Measurements from ENCODE around the gene PIK3R1. TPM values are rescaled to one million over a fixed set of nuclear protein-coding genes. Genes with fewer than 3 reads are reported as not detected.

PIK3R1 gene
- total RNA-seq, 2 experiments from 2014 or later = 75.6 to 97.0 TPM

DNA sequence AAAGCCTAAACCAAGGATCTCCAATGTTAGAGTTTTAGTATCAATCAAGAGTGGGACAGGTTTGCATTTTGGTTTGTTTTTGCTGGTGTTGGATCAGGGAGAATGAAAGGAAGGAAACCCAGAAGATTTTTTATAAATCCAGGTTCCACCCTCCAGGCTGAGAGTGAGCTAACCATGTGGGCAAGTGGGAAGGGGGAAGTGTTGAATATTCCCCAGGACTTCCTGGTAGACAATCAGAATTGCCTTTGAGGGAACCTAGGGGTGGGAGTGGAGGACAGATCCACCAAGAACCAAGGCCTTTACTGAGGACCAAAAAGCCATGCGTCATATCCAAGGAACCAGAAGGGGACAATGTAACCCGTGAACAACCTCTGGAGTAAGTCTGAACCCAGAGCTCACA, 33.5 kb upstream of the PIK3R1 start:
- POLR2A ChIA-PET = no interaction called here
- H3K9me3 Mint-ChIP-seq = no peaks in the 10 kb centered on the region
- no peaks in the 10 kb centered on the region for H3K27me3 Mint-ChIP-seq
- peaks cover 2% of the 10 kb centered on the region for H3K4me1 Mint-ChIP-seq
- no peak for DNase-seq
- CTCF ChIA-PET = interaction anchor here (0.9 to 1.0 kb wide), 2 partner anchors 10 to 792 kb away, joined by 3 read pairs; no protein-coding TSS in a partner anchor
- H3K27ac Mint-ChIP-seq = no peak overlapping the region
- H3K36me3 Mint-ChIP-seq (ENCODE audit: low read depth) = no peaks in the 10 kb centered on the region
- no peak overlapping the region for H3K4me3 Mint-ChIP-seq

GRCh38 chr5:68182534-68182933, 33.0 kb upstream of the PIK3R1 start:
- no peaks in the 10 kb centered on the region for H3K36me3 Mint-ChIP-seq (ENCODE audit: low read depth)
- no peaks in the 10 kb centered on the region for H3K27me3 Mint-ChIP-seq
- ChIA-PET CTCF (interaction anchor here (0.9 to 1.4 kb wide), 3 partner anchors 9 to 793 kb away, joined by 3 to 4 read pairs (median 3); no protein-coding TSS in a partner anchor), POLR2A (no interaction called here)
- H3K4me3 Mint-ChIP-seq = no peak overlapping the region
- no peak overlapping the region for H3K27ac Mint-ChIP-seq
- no peaks in the 10 kb centered on the region for H3K9me3 Mint-ChIP-seq
- H3K4me1 Mint-ChIP-seq = peaks cover 2% of the 10 kb centered on the region
- DNase-seq = no peak

GRCh38 chr5:68187268-68188055, 28.1 kb upstream of the PIK3R1 start:
- ChIA-PET POLR2A (no interaction called here), CTCF (interaction anchor here (0.9 kb wide), 1 partner anchor 66 kb away, joined by 5 read pairs; no protein-coding TSS in a partner anchor)
- no peaks in the 10 kb centered on the region for H3K9me3 Mint-ChIP-seq
- H3K36me3 Mint-ChIP-seq (ENCODE audit: low read depth) = no peaks in the 10 kb centered on the region
- DNase-seq = no peak
- H3K27me3 Mint-ChIP-seq = no peaks in the 10 kb centered on the region
- no peaks in the 10 kb centered on the region for H3K4me1 Mint-ChIP-seq
- no peak overlapping the region for H3K4me3 Mint-ChIP-seq
- H3K27ac Mint-ChIP-seq = no peak overlapping the region

- POLR2A ChIA-PET = no interaction called here
Measured at GRCh38 chr5:68189171-68189570, 26.4 kb upstream of the PIK3R1 start.

DNA sequence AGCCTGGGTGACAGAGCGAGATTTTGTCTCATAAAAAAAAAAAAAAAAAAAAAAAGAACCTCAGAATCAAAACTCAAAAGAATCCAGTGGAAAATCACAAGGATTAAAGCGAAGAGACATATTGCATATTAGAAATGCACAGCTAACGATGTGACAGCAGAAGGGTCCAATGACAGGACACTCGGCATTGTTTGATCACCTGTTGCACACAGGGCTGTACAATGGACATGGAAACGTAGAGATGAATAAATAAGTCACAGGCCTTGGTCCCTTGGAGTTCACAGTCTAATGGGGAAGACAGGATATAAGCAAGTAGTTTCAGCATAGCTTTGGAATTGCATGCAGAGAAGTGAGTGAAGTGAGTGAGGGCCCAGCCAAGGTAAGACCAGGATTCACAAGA, 25.9 kb upstream of the PIK3R1 start:
- DNase-seq = no peak
- Mint-ChIP-seq H3K36me3 (ENCODE audit: low read depth) (no peaks in the 10 kb centered on the region), H3K27ac (no peak overlapping the region), H3K4me3 (no peak overlapping the region), H3K4me1 (no peaks in the 10 kb centered on the region), H3K9me3 (no peaks in the 10 kb centered on the region), H3K27me3 (peaks cover 2% of the 10 kb centered on the region)
- ChIA-PET CTCF (interaction anchor here (0.6 kb wide), 1 partner anchor 13 kb away, joined by 4 read pairs; no protein-coding TSS in a partner anchor), POLR2A (no interaction called here)

More at GRCh38 chr5:68189171-68189570, 26.4 kb upstream of the PIK3R1 start:
- Mint-ChIP-seq H3K27ac (no peak overlapping the region), H3K4me1 (no peaks in the 10 kb centered on the region), H3K9me3 (no peaks in the 10 kb centered on the region), H3K36me3 (ENCODE audit: low read depth) (no peaks in the 10 kb centered on the region), H3K4me3 (no peak overlapping the region), H3K27me3 (peaks cover 2% of the 10 kb centered on the region)
- CTCF ChIA-PET = interaction anchor here (0.6 kb wide), 2 partner anchors 13 to 1156 kb away, joined by 4 read pairs; no protein-coding TSS in a partner anchor
- DNase-seq = no peak

DNA sequence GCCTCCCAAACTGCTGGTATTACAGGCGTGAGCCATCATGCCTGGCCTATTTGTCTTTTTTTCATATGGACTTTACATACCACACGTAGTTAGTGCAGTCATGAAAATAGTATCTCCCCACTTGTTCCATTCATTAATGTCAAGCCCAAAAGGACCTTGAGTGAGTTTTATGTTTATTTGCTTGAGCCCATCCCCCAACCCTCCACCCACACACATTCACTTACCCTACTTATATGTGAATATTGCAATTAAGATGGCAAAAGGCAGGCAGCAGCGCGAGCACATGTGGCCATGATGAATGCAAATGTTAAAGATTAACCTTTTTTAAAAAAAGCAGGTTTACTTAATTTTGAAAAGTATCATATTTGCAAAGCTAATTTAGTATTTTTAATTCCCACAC, 24.9 kb upstream of the PIK3R1 start:
- no peak overlapping the region for H3K4me3 Mint-ChIP-seq
- no peaks in the 10 kb centered on the region for H3K9me3 Mint-ChIP-seq
- DNase-seq = no peak
- no peak overlapping the region for H3K27ac Mint-ChIP-seq
- CTCF ChIA-PET = no interaction called here
- no peaks in the 10 kb centered on the region for H3K4me1 Mint-ChIP-seq
- H3K27me3 Mint-ChIP-seq = peaks cover 2% of the 10 kb centered on the region
- no peaks in the 10 kb centered on the region for H3K36me3 Mint-ChIP-seq (ENCODE audit: low read depth)
- POLR2A ChIA-PET = no interaction called here

DNA sequence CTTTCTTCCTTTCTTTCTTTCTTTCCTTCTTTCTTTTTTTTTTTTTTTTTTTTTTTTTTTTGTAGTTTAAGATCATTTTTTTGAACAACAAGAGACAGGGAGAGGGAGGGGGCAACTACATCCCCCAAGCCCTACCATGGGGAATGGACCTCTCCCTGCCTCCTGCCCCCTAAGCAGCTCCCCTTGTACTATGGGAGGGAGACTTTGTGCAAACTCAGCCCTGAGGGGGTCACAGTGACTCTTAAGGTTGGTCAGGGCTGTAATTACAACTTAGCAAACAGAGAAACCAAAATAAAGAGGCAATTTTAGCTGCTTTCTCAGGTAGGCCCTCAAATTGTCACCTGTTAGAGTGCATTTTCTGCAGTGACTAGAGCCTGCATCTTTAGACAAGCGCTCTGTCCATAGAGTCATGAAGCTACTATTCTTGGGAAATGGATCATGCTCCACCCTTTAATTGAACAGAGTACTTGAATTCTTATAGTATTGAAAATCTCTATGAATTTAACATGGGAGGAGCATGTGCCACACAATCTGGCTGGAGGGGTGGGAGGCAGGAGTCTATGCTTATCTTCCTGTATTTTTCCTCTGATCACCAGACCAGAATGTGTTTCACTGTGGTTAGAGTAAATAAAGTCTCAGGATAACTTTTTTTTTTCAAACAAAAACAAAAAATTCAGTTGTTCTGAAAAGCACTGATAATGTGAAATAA, 24.3 kb upstream of the PIK3R1 start:
- Mint-ChIP-seq H3K4me3 (no peak overlapping the region), H3K36me3 (ENCODE audit: low read depth) (no peaks in the 10 kb centered on the region), H3K27me3 (peaks cover 2% of the 10 kb centered on the region), H3K9me3 (no peaks in the 10 kb centered on the region), H3K4me1 (no peaks in the 10 kb centered on the region), H3K27ac (no peak overlapping the region)
- no peak for DNase-seq
- ChIA-PET POLR2A (no interaction called here), CTCF (interaction anchor here (1.8 kb wide), 1 partner anchor 9 kb away, joined by 3 read pairs; no protein-coding TSS in a partner anchor)

GRCh38 chr5:68192679-68193060, 22.9 kb upstream of the PIK3R1 start:
- no peaks in the 10 kb centered on the region for H3K36me3 Mint-ChIP-seq (ENCODE audit: low read depth)
- no peak overlapping the region for H3K27ac Mint-ChIP-seq
- H3K4me1 Mint-ChIP-seq = no peaks in the 10 kb centered on the region
- no peaks in the 10 kb centered on the region for H3K9me3 Mint-ChIP-seq
- H3K27me3 Mint-ChIP-seq = peaks cover 2% of the 10 kb centered on the region
- no peak for DNase-seq
- ChIA-PET POLR2A (no interaction called here), CTCF (interaction anchor here (1.8 kb wide), 1 partner anchor 10 kb away, joined by 3 read pairs; no protein-coding TSS in a partner anchor)
- H3K4me3 Mint-ChIP-seq = no peak overlapping the region

- H3K4me1 Mint-ChIP-seq = no peaks in the 10 kb centered on the region
- H3K4me3 Mint-ChIP-seq = no peak overlapping the region
- H3K9me3 Mint-ChIP-seq = no peaks in the 10 kb centered on the region
- POLR2A ChIA-PET = no interaction called here
- peaks cover 2% of the 10 kb centered on the region for H3K27me3 Mint-ChIP-seq
- no peaks in the 10 kb centered on the region for H3K36me3 Mint-ChIP-seq (ENCODE audit: low read depth)
- no peak overlapping the region for H3K27ac Mint-ChIP-seq
- DNase-seq = no peak
- CTCF ChIA-PET = interaction anchor here (0.6 kb wide), 2 partner anchors 14 to 30 kb away, joined by 3 to 5 read pairs; no protein-coding TSS in a partner anchor
Measured at GRCh38 chr5:68193481-68194036, 22.0 kb upstream of the PIK3R1 start.

DNA sequence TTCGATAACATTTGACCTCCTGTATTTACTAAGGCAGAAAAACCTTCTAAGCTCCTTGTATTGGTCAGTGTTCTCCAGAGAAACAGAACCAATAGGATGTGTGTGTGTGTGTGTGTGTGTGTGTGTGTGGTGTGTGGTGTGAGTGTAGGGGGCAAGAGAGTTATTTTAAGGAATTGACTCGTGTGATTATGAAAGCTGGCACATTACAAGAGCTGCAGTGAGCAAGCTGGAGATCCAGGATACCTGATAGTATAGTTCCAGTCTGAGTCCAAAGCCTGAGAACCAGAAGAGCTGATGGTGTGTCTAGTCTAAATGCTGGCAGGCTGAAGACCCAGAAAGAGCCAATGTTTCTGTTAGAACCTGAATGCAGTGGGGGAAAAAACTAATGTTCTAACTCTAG, 21.2 kb upstream of the PIK3R1 start:
- H3K4me3 Mint-ChIP-seq = no peak overlapping the region
- no peaks in the 10 kb centered on the region for H3K36me3 Mint-ChIP-seq (ENCODE audit: low read depth)
- peaks cover 2% of the 10 kb centered on the region for H3K27me3 Mint-ChIP-seq
- H3K27ac Mint-ChIP-seq = no peak overlapping the region
- H3K9me3 Mint-ChIP-seq = no peaks in the 10 kb centered on the region
- CTCF ChIA-PET = interaction anchor here (0.7 kb wide), 1 partner anchor 18 kb away, joined by 3 read pairs; no protein-coding TSS in a partner anchor
- POLR2A ChIA-PET = no interaction called here
- DNase-seq = no peak
- H3K4me1 Mint-ChIP-seq = no peaks in the 10 kb centered on the region

DNA sequence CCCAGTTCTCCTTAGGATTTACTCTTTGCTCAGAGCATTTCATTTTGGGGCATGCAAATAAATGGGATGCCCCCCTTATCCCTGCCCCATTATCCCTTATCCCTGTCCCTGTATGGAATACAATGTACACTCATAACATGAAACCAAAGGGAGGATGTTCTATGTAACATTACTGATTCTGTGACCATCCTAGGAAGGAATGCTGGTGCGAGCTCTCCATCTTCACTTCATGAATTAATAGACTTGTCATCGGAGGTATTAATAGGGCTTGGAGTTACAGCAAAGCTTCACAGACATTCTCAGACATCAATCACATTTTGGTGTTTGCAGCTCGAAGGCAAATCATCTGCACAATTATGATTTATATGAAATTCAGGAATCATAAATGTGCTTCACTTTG, 20.4 kb upstream of the PIK3R1 start:
- no peaks in the 10 kb centered on the region for H3K9me3 Mint-ChIP-seq
- CTCF ChIA-PET = no interaction called here
- no peak overlapping the region for H3K27ac Mint-ChIP-seq
- H3K4me3 Mint-ChIP-seq = no peak overlapping the region
- H3K4me1 Mint-ChIP-seq = no peaks in the 10 kb centered on the region
- no peaks in the 10 kb centered on the region for H3K36me3 Mint-ChIP-seq (ENCODE audit: low read depth)
- peaks cover 2% of the 10 kb centered on the region for H3K27me3 Mint-ChIP-seq
- POLR2A ChIA-PET = no interaction called here
- no peak for DNase-seq

- POLR2A ChIA-PET = no interaction called here
- DNase-seq = no peak
- no peaks in the 10 kb centered on the region for H3K36me3 Mint-ChIP-seq (ENCODE audit: low read depth)
- no peaks in the 10 kb centered on the region for H3K9me3 Mint-ChIP-seq
- CTCF ChIA-PET = interaction anchor here (0.7 kb wide), 1 partner anchor 603 kb away, joined by 3 read pairs; no protein-coding TSS in a partner anchor
- peaks cover 2% of the 10 kb centered on the region for H3K27me3 Mint-ChIP-seq
- H3K27ac Mint-ChIP-seq = no peak overlapping the region
- H3K4me3 Mint-ChIP-seq = no peak overlapping the region
- no peaks in the 10 kb centered on the region for H3K4me1 Mint-ChIP-seq
Measured at GRCh38 chr5:68196876-68197275, 18.7 kb upstream of the PIK3R1 start.

GRCh38 chr5:68200288-68200687, 15.3 kb upstream of the PIK3R1 start:
- Mint-ChIP-seq H3K9me3 (no peaks in the 10 kb centered on the region), H3K27me3 (peaks cover 8% of the 10 kb centered on the region), H3K4me3 (no peak overlapping the region), H3K36me3 (ENCODE audit: low read depth) (no peaks in the 10 kb centered on the region), H3K4me1 (no peaks in the 10 kb centered on the region), H3K27ac (no peak overlapping the region)
- ChIA-PET CTCF (no interaction called here), POLR2A (no interaction called here)
- no peak for DNase-seq
